Measurements from ENCODE around the gene CIDEB. TPM values are rescaled to one million over a fixed set of nuclear protein-coding genes. Genes with fewer than 3 reads are reported as not detected.

CIDEB gene
- total RNA-seq, 1 donor from 2014 or later = 1.8 TPM

DNA sequence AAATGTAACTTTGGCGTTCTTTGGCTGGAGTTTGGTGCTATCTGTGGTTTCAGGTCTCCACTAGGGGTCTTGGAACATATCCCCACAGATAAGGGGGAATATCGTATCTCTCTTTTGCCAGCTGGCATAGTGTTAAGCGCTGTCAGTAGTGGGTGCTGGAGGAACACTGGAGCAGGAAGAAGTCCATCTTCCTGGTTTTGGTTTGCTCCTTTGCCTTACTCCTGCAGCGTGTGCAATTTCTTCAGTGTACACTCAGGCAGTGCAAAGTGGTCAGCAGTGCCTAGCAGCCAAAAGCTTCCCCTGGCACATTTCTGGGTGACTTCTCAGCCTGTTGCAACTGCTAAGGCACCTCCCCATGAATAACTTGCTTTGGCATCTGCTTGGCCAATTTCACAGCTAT, 43.7 kb upstream of the CIDEB start:
- DNase-seq = no peak
- Mint-ChIP-seq H3K27ac (ENCODE audit: unreplicated experiment) (no peak overlapping the region), H3K27me3 (ENCODE audit: unreplicated experiment) (peaks cover 3% of the 10 kb centered on the region), H3K9me3 (ENCODE audit: unreplicated experiment) (no peaks in the 10 kb centered on the region), H3K4me3 (ENCODE audit: unreplicated experiment) (no peak overlapping the region), H3K36me3 (ENCODE audit: unreplicated experiment) (no peaks in the 10 kb centered on the region), H3K4me1 (ENCODE audit: low read depth, unreplicated experiment) (no peaks in the 10 kb centered on the region)
- TF ChIP-seq, protein P1, sequence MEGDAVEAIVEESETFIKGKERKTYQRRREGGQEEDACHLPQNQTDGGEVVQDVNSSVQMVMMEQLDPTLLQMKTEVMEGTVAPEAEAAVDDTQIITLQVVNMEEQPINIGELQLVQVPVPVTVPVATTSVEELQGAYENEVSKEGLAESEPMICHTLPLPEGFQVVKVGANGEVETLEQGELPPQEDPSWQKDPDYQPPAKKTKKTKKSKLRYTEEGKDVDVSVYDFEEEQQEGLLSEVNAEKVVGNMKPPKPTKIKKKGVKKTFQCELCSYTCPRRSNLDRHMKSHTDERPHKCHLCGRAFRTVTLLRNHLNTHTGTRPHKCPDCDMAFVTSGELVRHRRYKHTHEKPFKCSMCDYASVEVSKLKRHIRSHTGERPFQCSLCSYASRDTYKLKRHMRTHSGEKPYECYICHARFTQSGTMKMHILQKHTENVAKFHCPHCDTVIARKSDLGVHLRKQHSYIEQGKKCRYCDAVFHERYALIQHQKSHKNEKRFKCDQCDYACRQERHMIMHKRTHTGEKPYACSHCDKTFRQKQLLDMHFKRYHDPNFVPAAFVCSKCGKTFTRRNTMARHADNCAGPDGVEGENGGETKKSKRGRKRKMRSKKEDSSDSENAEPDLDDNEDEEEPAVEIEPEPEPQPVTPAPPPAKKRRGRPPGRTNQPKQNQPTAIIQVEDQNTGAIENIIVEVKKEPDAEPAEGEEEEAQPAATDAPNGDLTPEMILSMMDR (IDR thresholded peaks at IDR 0.05; ENCODE audit: partially characterized antibody, unreplicated experiment) = no peak

GRCh38 chr14:24349742-24350141, 42.0 kb upstream of the CIDEB start:
- Mint-ChIP-seq H3K9me3 (ENCODE audit: unreplicated experiment) (no peaks in the 10 kb centered on the region), H3K27ac (ENCODE audit: unreplicated experiment) (no peak overlapping the region), H3K4me3 (ENCODE audit: unreplicated experiment) (no peak overlapping the region), H3K36me3 (ENCODE audit: unreplicated experiment) (no peaks in the 10 kb centered on the region), H3K4me1 (ENCODE audit: low read depth, unreplicated experiment) (no peaks in the 10 kb centered on the region), H3K27me3 (ENCODE audit: unreplicated experiment) (peaks cover 3% of the 10 kb centered on the region)
- no peak for DNase-seq
- TF ChIP-seq, protein P1 (IDR thresholded peaks at IDR 0.05; ENCODE audit: partially characterized antibody, unreplicated experiment) = no peak

- no peak for DNase-seq
- Mint-ChIP-seq H3K27ac (ENCODE audit: unreplicated experiment) (no peak overlapping the region), H3K4me3 (ENCODE audit: unreplicated experiment) (no peak overlapping the region), H3K9me3 (ENCODE audit: unreplicated experiment) (no peaks in the 10 kb centered on the region), H3K4me1 (ENCODE audit: low read depth, unreplicated experiment) (no peaks in the 10 kb centered on the region), H3K27me3 (ENCODE audit: unreplicated experiment) (peaks cover 1% of the 10 kb centered on the region), H3K36me3 (ENCODE audit: unreplicated experiment) (no peaks in the 10 kb centered on the region)
- TF ChIP-seq, protein P1 (IDR thresholded peaks at IDR 0.05; ENCODE audit: partially characterized antibody, unreplicated experiment) = no peak
Observed at GRCh38 chr14:24348186-24348585, 40.4 kb upstream of the CIDEB start.

DNA sequence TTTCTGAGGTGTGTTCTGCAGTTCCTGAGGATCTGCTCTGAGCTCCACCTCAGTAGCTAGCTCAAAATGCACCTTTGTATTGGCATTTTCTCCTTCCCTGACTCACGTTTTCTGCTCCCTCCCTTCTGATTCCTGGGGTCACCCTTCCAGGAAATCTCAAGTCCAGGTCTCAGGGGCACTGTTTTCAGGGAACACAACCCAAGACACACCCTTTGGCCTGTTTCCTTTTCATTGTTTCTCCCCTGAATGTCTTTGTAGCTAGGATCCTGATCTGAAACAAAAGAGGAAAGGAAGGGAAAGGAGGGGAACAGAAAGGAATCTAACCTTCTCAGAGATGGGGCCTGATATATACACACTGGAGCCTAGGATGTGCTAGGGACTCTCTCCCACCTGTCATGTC, 39.4 kb upstream of the CIDEB start:
- Mint-ChIP-seq H3K27ac (ENCODE audit: unreplicated experiment) (no peak overlapping the region), H3K36me3 (ENCODE audit: unreplicated experiment) (no peaks in the 10 kb centered on the region), H3K9me3 (ENCODE audit: unreplicated experiment) (no peaks in the 10 kb centered on the region), H3K4me3 (ENCODE audit: unreplicated experiment) (no peak overlapping the region), H3K4me1 (ENCODE audit: low read depth, unreplicated experiment) (no peaks in the 10 kb centered on the region), H3K27me3 (ENCODE audit: unreplicated experiment) (peaks cover 3% of the 10 kb centered on the region)
- TF ChIP-seq, protein P1 (IDR thresholded peaks at IDR 0.05; ENCODE audit: partially characterized antibody, unreplicated experiment) = no peak
- DNase-seq = no peak

- TF ChIP-seq, protein P1 (IDR thresholded peaks at IDR 0.05; ENCODE audit: partially characterized antibody, unreplicated experiment) = no peak
- no peak overlapping the region for H3K4me3 Mint-ChIP-seq (ENCODE audit: unreplicated experiment)
- no peaks in the 10 kb centered on the region for H3K4me1 Mint-ChIP-seq (ENCODE audit: low read depth, unreplicated experiment)
- H3K27me3 Mint-ChIP-seq (ENCODE audit: unreplicated experiment) = peaks cover 3% of the 10 kb centered on the region
- DNase-seq = no peak
- H3K27ac Mint-ChIP-seq (ENCODE audit: unreplicated experiment) = no peak overlapping the region
- H3K9me3 Mint-ChIP-seq (ENCODE audit: unreplicated experiment) = no peaks in the 10 kb centered on the region
- H3K36me3 Mint-ChIP-seq (ENCODE audit: unreplicated experiment) = no peaks in the 10 kb centered on the region
Observed at GRCh38 chr14:24343795-24344660, 36.3 kb upstream of the CIDEB start.
